Neural crest cell (in vitro differentiated cells): Measurements from ENCODE around the gene XPNPEP2. TPM values are rescaled to one million over a fixed set of nuclear protein-coding genes. Genes with fewer than 3 reads are reported as not detected.

Experiments used
- DNase-seq: peaks from one replicate; pipeline ENCODE4 v3.0.0; 2021; ENCODE audit warnings: low read depth, mixed read lengths, low spot score
- H3K27ac Mint-ChIP-seq: one replicate; pipeline ENCODE4 v1.8.0; 2021; ENCODE audit warnings: mild to moderate bottlenecking, mixed read lengths; ENCODE audit not compliant: unreplicated experiment
- H3K27me3 Mint-ChIP-seq: 2 replicates; pipeline ENCODE4 v1.8.0; 2021; ENCODE audit warnings: low read depth, mild to moderate bottlenecking, mixed read lengths
- H3K36me3 Mint-ChIP-seq: 2 replicates; pipeline ENCODE4 v1.8.0; 2021; ENCODE audit warnings: low read depth, mild to moderate bottlenecking, mixed read lengths
- H3K4me1 Mint-ChIP-seq: 2 replicates; pipeline ENCODE4 v1.8.0; 2021; ENCODE audit warnings: mixed read lengths
- H3K4me3 Mint-ChIP-seq: one replicate; pipeline ENCODE4 v1.8.0; 2021; ENCODE audit warnings: mild to moderate bottlenecking, mixed read lengths
- H3K9me3 Mint-ChIP-seq: 2 replicates; pipeline ENCODE4 v1.8.0; 2021; ENCODE audit warnings: mixed read lengths
- CTCF ChIP-seq: fragments of 200-600 bp; sonication (generic); conservative IDR thresholded peaks from 2 replicates; pipeline ENCODE4 v1.5.0; 2021; ENCODE audit warnings: antibody characterized with exemption, mild to moderate bottlenecking
- total RNA-seq: library from RNA; stranded (reverse); gene quantifications from 2 replicates; pipeline ENCODE4 v1.2.1, GENCODE V29; 2021

XPNPEP2 gene
- total RNA-seq, 1 donor from 2014 or later, result 0.40 TPM

DNA sequence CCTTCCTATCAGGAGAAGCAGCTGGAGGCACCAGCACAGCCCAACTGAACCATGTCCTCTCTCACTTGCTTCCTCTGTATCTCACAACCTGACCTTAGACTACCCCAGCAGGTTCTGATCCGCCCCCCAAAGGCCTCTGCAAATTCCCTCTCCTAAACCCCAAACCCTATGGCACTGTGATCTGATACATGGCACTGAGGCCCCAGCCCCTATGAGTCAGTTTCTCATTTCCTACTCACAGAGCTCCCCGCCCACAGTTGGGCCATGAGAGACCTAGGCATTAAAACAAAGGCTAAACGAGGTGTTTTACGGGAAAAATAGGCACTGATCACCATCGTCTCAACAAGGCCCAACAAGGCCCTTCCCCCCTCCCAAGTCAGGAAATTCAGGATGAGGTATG is 60.1 kb downstream of the XPNPEP2 start:
- no peak for DNase-seq
- Mint-ChIP-seq H3K4me3 (no peak overlapping the region), H3K27ac (no peak overlapping the region), H3K9me3 (no peaks in the 10 kb centered on the region), H3K36me3 (peaks cover 5% of the 10 kb centered on the region), H3K27me3 (no peaks in the 10 kb centered on the region), H3K4me1 (peaks cover 14% of the 10 kb centered on the region)
- no peak for TF ChIP-seq CTCF

GRCh38 chrX:129800186-129800585 is 61.4 kb downstream of the XPNPEP2 start:
- Mint-ChIP-seq H3K9me3 (no peaks in the 10 kb centered on the region), H3K4me1 (peaks cover 15% of the 10 kb centered on the region), H3K27ac (no peak overlapping the region), H3K27me3 (no peaks in the 10 kb centered on the region), H3K36me3 (peaks cover 5% of the 10 kb centered on the region), H3K4me3 (no peak overlapping the region)
- TF ChIP-seq CTCF, result no peak
- no peak for DNase-seq

DNA sequence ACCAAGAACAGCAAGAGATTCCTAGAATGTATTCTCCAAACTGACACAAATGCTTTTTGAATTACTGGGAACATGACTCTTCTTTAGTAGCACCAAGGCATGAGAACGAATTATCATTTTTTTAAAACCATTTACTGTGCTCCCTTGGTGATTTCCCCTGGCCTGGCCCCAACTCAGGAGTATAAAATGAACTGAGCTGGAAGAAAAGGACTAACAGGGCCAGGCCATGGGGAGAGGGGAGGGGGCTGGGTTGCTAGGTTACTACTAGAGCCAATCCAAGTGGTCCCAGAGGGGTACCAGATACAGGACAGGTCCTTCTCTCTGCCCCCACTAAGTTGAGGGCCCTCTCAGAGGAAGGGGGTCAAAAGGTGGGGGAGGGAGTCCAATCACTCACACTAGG is 64.1 kb downstream of the XPNPEP2 start:
- no peaks in the 10 kb centered on the region for H3K27me3 Mint-ChIP-seq
- H3K4me1 Mint-ChIP-seq, result peaks cover 15% of the 10 kb centered on the region
- H3K4me3 Mint-ChIP-seq, result no peak overlapping the region
- TF ChIP-seq CTCF, result no peak
- peaks cover 9% of the 10 kb centered on the region for H3K36me3 Mint-ChIP-seq
- peak overlapping the region; percentile 57 for H3K27ac Mint-ChIP-seq
- no peaks in the 10 kb centered on the region for H3K9me3 Mint-ChIP-seq
- DNase-seq, result no peak

- no peak for DNase-seq
- peaks cover 23% of the 10 kb centered on the region for H3K36me3 Mint-ChIP-seq
- no peak overlapping the region for H3K4me3 Mint-ChIP-seq
- H3K9me3 Mint-ChIP-seq, result peaks cover 11% of the 10 kb centered on the region
- no peak overlapping the region for H3K27ac Mint-ChIP-seq
- H3K4me1 Mint-ChIP-seq, result peaks cover 15% of the 10 kb centered on the region
- TF ChIP-seq CTCF, result no peak
- H3K27me3 Mint-ChIP-seq, result no peaks in the 10 kb centered on the region
These were observed 66.0 kb downstream of the XPNPEP2 start for GRCh38 chrX:129804806-129805205.

DNA sequence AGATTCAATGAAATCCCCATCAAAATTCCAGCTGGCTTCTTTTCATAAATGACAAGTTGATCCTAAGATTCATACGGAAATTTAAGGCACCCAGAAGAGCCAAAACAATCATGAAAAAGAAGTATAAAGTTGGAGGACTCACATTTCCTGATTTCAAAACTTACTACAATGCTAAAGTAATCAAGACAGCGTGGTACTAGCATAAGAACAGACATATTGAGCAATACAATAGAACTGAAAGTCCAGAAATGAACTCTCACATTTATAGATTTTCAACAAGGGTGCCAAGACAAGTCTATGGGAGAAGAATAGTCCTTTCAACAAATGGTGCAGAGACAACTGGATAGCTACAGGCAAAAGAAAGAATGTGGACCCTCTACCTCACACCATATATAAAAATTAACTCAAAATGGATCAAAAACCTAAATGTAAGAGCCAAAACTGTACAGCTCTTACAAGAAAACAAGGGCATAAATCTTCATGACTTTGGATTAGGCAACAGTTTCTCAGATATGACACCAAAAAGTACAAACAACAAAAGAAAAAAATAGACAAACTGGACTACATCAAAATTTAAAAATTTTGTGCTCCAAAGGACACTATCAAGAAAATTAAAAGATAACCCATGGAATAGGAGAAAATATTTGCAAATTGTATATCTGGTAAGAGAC is 69.5 kb downstream of the XPNPEP2 start:
- TF ChIP-seq CTCF, result no peak
- peaks cover 11% of the 10 kb centered on the region for H3K9me3 Mint-ChIP-seq
- DNase-seq, result no peak
- no peaks in the 10 kb centered on the region for H3K27me3 Mint-ChIP-seq
- H3K4me3 Mint-ChIP-seq, result no peak overlapping the region
- H3K36me3 Mint-ChIP-seq, result peaks cover 28% of the 10 kb centered on the region
- H3K4me1 Mint-ChIP-seq, result peaks cover 6% of the 10 kb centered on the region
- H3K27ac Mint-ChIP-seq, result no peak overlapping the region
